HCT116 (cell line): Measurements from ENCODE around the gene HS6ST1. TPM values are rescaled to one million over a fixed set of nuclear protein-coding genes. Genes with fewer than 3 reads are reported as not detected.

Experiments
- ATAC-seq: fragments of 200-7000 bp; cut with Tn5 transposase; 2 replicates; pipeline ENCODE4 v1.9.1; 2020; ENCODE audit warnings: mild to moderate bottlenecking, moderate library complexity
- BruUV-seq: library from RNA; stranded (reverse); fragments of 400-500 nt; replicated peaks from 2 replicates; lab custom pipeline; 2021; lab: Mats Ljungman, UMichigan
- CTCF ChIA-PET: fragments of 300-600 bp; sonication (Branson Sonifier 250); formaldehyde crosslinking; loops from one replicate; lab custom pipeline; 2021; ENCODE audit warnings: antibody characterized with exemption; lab: Charles Lee
- POLR2A ChIA-PET: fragments of 300-600, 350-600 bp; sonication (Branson Sonifier 250); formaldehyde crosslinking; loops from one replicate; lab custom pipeline; 2021; ENCODE audit warnings: antibody characterized with exemption; lab: Charles Lee
- RAD21 ChIA-PET, 2 experiments: fragments of 300-600 bp; sonication (Branson Sonifier 250); formaldehyde crosslinking; loops; one replicate each; lab custom pipeline; 2023; ENCODE audit warnings: low total read pairs in 2 of 2; ENCODE audit not compliant: uncharacterized antibody in 2 of 2, unreplicated experiment in 2 of 2, low non-redundant PET in 1 of 2; lab: Charles Lee
- DNase-seq: peaks from one replicate; pipeline ENCODE4 v3.0.0-alpha.2; 2010; ENCODE audit warnings: low read depth, low spot score
- H2AFZ ChIP-seq: fragments of 200-600 bp; shearing (Covaris generic), sonication (generic); 2 replicates; pipeline ENCODE4 v1.6.1; 2017; ENCODE audit warnings: low read depth, mixed run types, mixed read lengths, antibody characterized with exemption, low read length; ENCODE audit not compliant: poor library complexity, severe bottlenecking
- H3K27ac ChIP-seq: 2 replicates; pipeline ENCODE4 v1.5.1; 2012; ENCODE audit warnings: low read depth, low read length
- H3K27me3 ChIP-seq: fragments of 200-600 bp; sonication (generic); 2 replicates; pipeline ENCODE4 v1.6.1; 2016; ENCODE audit warnings: mixed run types, low read length, mixed read lengths; ENCODE audit not compliant: insufficient read depth
- H3K36me3 ChIP-seq, 2 experiments: fragments of 200-500 bp in 1 of 2; fragments of 200-600 bp in 1 of 2; sonication (Bioruptor generic) in 1 of 2; sonication (generic) in 1 of 2; 2 replicates each; pipeline versions ENCODE4 v1.5.1 to v1.6.1; 2014 to 2016; ENCODE audit warnings: low read length in 2 of 2, inconsistent platforms in 1 of 2, mixed read lengths in 1 of 2, mixed run types in 1 of 2; ENCODE audit not compliant: insufficient read depth in 2 of 2, control insufficient read depth in 1 of 2
- H3K4me1 ChIP-seq, 2 experiments: fragments of 200-600 bp in 1 of 2; sonication (generic) in 1 of 2; 2 replicates each; pipeline versions ENCODE4 v1.5.1 to v1.6.1; 2012 to 2017; ENCODE audit warnings: low read length in 2 of 2, inconsistent platforms in 1 of 2, mild to moderate bottlenecking in 1 of 2, mixed read lengths in 1 of 2, mixed run types in 1 of 2, moderate library complexity in 1 of 2; ENCODE audit not compliant: insufficient read depth in 2 of 2, control insufficient read depth in 1 of 2
- H3K4me2 ChIP-seq: fragments of 200-600 bp; sonication (generic); 2 replicates; pipeline ENCODE4 v1.6.1; 2017; ENCODE audit warnings: mixed run types, low read length, mixed read lengths
- H3K4me3 ChIP-seq, 2 experiments: fragments of 200-600 bp in 1 of 2; sonication (generic) in 1 of 2; replicated peaks in 1 of 2; 2 replicates each; pipeline ENCODE4 v1.5.1; 2011 to 2016; ENCODE audit warnings: low read length in 2 of 2, control low read depth in 1 of 2, low read depth in 1 of 2, mild to moderate bottlenecking in 1 of 2, mixed read lengths in 1 of 2, mixed run types in 1 of 2
- H3K79me2 ChIP-seq: fragments of 200-600 bp; sonication (generic); 2 replicates; pipeline ENCODE4 v1.6.1; 2017; ENCODE audit warnings: mild to moderate bottlenecking, mixed run types, low read length, moderate library complexity, mixed read lengths; ENCODE audit not compliant: insufficient read depth
- H3K9ac ChIP-seq: fragments of 200-600 bp; sonication (generic); 2 replicates; pipeline ENCODE4 v1.6.1; 2016; ENCODE audit warnings: low read length, mixed read lengths
- H3K9me2 ChIP-seq: fragments of 200-600 bp; sonication (generic), shearing (Covaris generic); 2 replicates; pipeline ENCODE4 v1.6.1; 2017; ENCODE audit warnings: mixed run types, mild to moderate bottlenecking, moderate library complexity; ENCODE audit not compliant: insufficient read depth
- H3K9me3 ChIP-seq, 2 experiments: fragments of 200-500 bp in 1 of 2; fragments of 200-600 bp in 1 of 2; sonication (Bioruptor generic) in 1 of 2; sonication (generic) in 1 of 2; 2 replicates each; pipeline ENCODE4 v1.6.1; 2014 to 2017; ENCODE audit warnings: low read length in 2 of 2, mixed read lengths in 2 of 2, inconsistent platforms in 1 of 2, low read depth in 1 of 2, mild to moderate bottlenecking in 1 of 2, mixed run types in 1 of 2, moderate library complexity in 1 of 2; ENCODE audit not compliant: control insufficient read depth in 1 of 2, insufficient read depth in 1 of 2
- H4K20me1 ChIP-seq: fragments of 200-600 bp; sonication (generic), shearing (Covaris generic); 2 replicates; pipeline ENCODE4 v1.6.1; 2017; ENCODE audit warnings: mixed run types, mild to moderate bottlenecking, moderate library complexity; ENCODE audit not compliant: insufficient read depth
- ELF1 ChIP-seq: IDR thresholded peaks from 2 replicates; pipeline ENCODE4 v1.6.1; 2012; ENCODE audit warnings: low read depth, borderline replicate concordance
- EZH2 ChIP-seq: fragments of 200-600 bp; sonication (generic); IDR thresholded peaks from 2 replicates; pipeline ENCODE4 v1.6.1; 2017; ENCODE audit warnings: antibody characterized with exemption, mixed run types
- FOSL1 ChIP-seq: IDR thresholded peaks from 2 replicates; pipeline ENCODE4 v1.6.1; 2012; ENCODE audit warnings: low read depth
- TCF7L2 ChIP-seq: IDR thresholded peaks from 2 replicates; pipeline ENCODE4 v1.7.0; 2011; ENCODE audit warnings: borderline replicate concordance, inconsistent platforms; ENCODE audit not compliant: insufficient read depth, insufficient read length; ENCODE audit errors: extremely low read depth
- intact Hi-C: fragments of 100-400 bp; cut with micrococcal nuclease; formaldehyde crosslinking; loops from 2 replicates; pipeline ENCODE4 v1.10.0; 2022
- total RNA-seq: library from RNA; stranded (reverse); gene quantifications from one replicate; pipeline ENCODE4 v1.2.1, GENCODE V29; 2021; ENCODE audit not compliant: unreplicated experiment
- TF ChIP-seq, protein P1 (sequence below): IDR thresholded peaks from 2 replicates; pipeline ENCODE4 v1.6.1; 2011; ENCODE audit warnings: mild to moderate bottlenecking, low read length, moderate library complexity; ENCODE audit not compliant: insufficient replicate concordance; ENCODE audit errors: extremely low read depth
- TF ChIP-seq, protein P2 (sequence below): IDR thresholded peaks from 2 replicates; pipeline ENCODE4 v1.6.1; 2012; ENCODE audit warnings: low read depth
- TF ChIP-seq, protein P3 (sequence below): IDR thresholded peaks from 2 replicates; pipeline ENCODE4 v1.6.1; 2012

The HS6ST1 gene
- total RNA-seq, 1 experiment from 2014 or later: 35.0 TPM

DNA sequence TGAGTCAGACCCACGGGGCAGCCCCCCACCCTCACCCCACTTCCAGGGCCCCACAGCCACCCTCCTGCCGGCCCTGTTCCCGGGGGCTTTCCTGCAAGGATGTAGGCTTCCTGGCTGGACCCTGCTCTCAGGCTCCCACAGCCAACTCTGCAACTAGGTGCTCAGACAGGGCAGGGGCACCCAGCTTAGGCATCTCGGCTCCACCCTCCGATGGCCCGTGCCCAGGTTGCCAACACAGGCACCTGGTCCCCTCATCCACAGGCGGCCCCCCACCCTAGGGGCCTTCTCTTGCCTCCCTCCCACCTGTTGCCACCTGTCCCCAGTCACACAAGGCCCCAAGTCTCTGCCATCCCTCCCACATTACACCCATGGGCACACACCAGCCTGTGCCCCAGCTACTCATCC is 34.6 kb downstream of the HS6ST1 start (continued):
- TF ChIP-seq, protein P1, sequence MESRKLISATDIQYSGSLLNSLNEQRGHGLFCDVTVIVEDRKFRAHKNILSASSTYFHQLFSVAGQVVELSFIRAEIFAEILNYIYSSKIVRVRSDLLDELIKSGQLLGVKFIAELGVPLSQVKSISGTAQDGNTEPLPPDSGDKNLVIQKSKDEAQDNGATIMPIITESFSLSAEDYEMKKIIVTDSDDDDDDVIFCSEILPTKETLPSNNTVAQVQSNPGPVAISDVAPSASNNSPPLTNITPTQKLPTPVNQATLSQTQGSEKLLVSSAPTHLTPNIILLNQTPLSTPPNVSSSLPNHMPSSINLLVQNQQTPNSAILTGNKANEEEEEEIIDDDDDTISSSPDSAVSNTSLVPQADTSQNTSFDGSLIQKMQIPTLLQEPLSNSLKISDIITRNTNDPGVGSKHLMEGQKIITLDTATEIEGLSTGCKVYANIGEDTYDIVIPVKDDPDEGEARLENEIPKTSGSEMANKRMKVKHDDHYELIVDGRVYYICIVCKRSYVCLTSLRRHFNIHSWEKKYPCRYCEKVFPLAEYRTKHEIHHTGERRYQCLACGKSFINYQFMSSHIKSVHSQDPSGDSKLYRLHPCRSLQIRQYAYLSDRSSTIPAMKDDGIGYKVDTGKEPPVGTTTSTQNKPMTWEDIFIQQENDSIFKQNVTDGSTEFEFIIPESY: no peak
- TF ChIP-seq, protein P2, sequence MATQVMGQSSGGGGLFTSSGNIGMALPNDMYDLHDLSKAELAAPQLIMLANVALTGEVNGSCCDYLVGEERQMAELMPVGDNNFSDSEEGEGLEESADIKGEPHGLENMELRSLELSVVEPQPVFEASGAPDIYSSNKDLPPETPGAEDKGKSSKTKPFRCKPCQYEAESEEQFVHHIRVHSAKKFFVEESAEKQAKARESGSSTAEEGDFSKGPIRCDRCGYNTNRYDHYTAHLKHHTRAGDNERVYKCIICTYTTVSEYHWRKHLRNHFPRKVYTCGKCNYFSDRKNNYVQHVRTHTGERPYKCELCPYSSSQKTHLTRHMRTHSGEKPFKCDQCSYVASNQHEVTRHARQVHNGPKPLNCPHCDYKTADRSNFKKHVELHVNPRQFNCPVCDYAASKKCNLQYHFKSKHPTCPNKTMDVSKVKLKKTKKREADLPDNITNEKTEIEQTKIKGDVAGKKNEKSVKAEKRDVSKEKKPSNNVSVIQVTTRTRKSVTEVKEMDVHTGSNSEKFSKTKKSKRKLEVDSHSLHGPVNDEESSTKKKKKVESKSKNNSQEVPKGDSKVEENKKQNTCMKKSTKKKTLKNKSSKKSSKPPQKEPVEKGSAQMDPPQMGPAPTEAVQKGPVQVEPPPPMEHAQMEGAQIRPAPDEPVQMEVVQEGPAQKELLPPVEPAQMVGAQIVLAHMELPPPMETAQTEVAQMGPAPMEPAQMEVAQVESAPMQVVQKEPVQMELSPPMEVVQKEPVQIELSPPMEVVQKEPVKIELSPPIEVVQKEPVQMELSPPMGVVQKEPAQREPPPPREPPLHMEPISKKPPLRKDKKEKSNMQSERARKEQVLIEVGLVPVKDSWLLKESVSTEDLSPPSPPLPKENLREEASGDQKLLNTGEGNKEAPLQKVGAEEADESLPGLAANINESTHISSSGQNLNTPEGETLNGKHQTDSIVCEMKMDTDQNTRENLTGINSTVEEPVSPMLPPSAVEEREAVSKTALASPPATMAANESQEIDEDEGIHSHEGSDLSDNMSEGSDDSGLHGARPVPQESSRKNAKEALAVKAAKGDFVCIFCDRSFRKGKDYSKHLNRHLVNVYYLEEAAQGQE: no peak

DNA sequence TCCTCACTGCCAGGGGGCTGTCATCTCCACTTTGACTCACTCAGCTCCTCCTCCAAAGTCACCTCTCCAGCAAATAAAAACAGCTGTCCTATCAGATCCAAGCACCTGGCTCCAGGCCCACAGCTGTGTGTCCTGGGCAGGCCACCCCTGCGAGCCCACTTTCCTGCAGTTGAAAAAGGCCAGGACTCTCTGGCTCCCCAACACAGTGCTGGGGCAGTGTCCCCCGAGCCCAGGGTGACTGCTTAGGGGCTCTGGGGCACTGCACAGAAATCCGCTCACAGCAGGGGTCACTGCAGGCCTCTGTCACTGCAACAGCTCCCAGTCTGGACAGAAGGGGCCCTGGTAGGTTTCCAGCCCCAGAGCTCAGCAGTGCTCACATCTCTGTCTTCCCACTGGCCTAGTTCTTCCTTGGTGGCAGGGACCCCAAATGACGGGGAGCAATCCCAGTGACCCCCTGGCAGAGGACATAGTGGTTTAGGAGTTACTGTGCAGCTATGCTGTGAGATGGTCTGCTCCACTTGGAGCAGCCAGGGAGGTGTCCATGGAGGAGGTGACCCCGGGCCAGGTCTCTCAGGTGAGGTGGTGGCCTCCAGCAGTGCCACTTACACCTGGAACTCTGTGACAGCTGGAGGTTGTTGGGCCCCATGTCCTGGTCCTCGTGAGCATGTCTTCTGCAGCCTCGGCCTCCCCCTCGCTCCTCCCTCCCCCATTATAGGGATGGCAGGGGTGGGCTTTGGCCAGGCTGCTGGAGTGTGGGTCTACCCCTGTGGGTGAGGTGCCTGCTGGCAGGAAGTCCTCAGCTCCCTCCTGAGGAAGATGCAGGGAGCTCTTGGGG is 35.5 kb downstream of the HS6ST1 start:
- DNase-seq: no peak
- TF ChIP-seq TCF7L2 (no peak), ELF1 (no peak), FOSL1 (no peak), EZH2 (no peak)
- TF ChIP-seq, protein P3, sequence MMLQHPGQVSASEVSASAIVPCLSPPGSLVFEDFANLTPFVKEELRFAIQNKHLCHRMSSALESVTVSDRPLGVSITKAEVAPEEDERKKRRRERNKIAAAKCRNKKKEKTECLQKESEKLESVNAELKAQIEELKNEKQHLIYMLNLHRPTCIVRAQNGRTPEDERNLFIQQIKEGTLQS: no peak
- TF ChIP-seq, all 23 proteins: peak for 0
- no peak overlapping the region for H3K4me2 ChIP-seq
- no peak overlapping the region for H3K4me3 ChIP-seq
- ChIA-PET RAD21 (no interaction called here), POLR2A (no interaction called here), CTCF (no interaction called here)
- H3K27ac ChIP-seq: no peak overlapping the region
- no peaks in the 10 kb centered on the region for H3K36me3 ChIP-seq
- ATAC-seq: no peak
- H3K9ac ChIP-seq: no peak overlapping the region
- H3K4me1 ChIP-seq: no peaks in the 10 kb centered on the region
- no peaks in the 10 kb centered on the region for H3K27me3 ChIP-seq
- no peaks in the 10 kb centered on the region for H3K9me2 ChIP-seq
- no peak overlapping the region for H2AFZ ChIP-seq
- no TSS peak for BruUV-seq
- no peaks in the 10 kb centered on the region for H3K9me3 ChIP-seq
- H4K20me1 ChIP-seq: no peaks in the 10 kb centered on the region
- intact Hi-C loops: no loop called here
- H3K79me2 ChIP-seq: peaks cover 35% of the 10 kb centered on the region; the same call in 1 of the 2 replicates
